Measurements from ENCODE around the gene NQO1.

NQO1 gene

GRCh38 chr16:69767459-69768229, 41.3 kb upstream of the NQO1 start:
- H3K9me2 ChIP-seq (ENCODE audit: low read depth, low read length), result no peaks in the 10 kb centered on the region

GRCh38 chr16:69763599-69763942, 37.2 kb upstream of the NQO1 start:
- Histone ChIP-seq H3K4me2 (ENCODE audit: low read length) (peak overlapping the region; percentile 69), H3K27ac (ENCODE audit: low read depth, low read length, poor library complexity, severe bottlenecking) (peak overlapping the region; percentile 67), H3K27me3 (ENCODE audit: insufficient read depth, low read length) (no peaks in the 10 kb centered on the region), H3F3A (ENCODE audit: insufficient read depth, low read length) (no peaks in the 10 kb centered on the region), H3K79me2 (ENCODE audit: insufficient read depth, low read length) (peaks cover 9% of the 10 kb centered on the region; the same call in 1 of the 2 replicates), H3K4me1 (ENCODE audit: insufficient read depth, low read length, severe bottlenecking) (peaks cover 21% of the 10 kb centered on the region), H3K9me2 (ENCODE audit: low read depth, low read length) (no peaks in the 10 kb centered on the region), H3K4me3 (ENCODE audit: low read depth, low read length, poor library complexity, severe bottlenecking) (peak overlapping the region; percentile 88), H4K20me1 (ENCODE audit: insufficient read depth, low read length) (no peaks in the 10 kb centered on the region), H2AFZ (ENCODE audit: low read length) (no peak overlapping the region), H3K9me3 (ENCODE audit: low read length) (no peaks in the 10 kb centered on the region), H3K9ac (ENCODE audit: low read length) (peak overlapping the region; percentile 87; the same call in 1 of the 2 replicates), H3K36me3 (ENCODE audit: insufficient read depth, low read length) (no peaks in the 10 kb centered on the region)
- no peak for TF ChIP-seq CTCF (IDR thresholded peaks at IDR 0.05; ENCODE audit: low read length)
- no peak for TF ChIP-seq EZH2 (IDR thresholded peaks at IDR 0.05; ENCODE audit: borderline replicate concordance, low read length)

More at GRCh38 chr16:69767459-69768229, 41.3 kb upstream of the NQO1 start:
- H3K9ac ChIP-seq (ENCODE audit: low read length), result no peak overlapping the region
- H3K27ac ChIP-seq (ENCODE audit: low read depth, low read length, poor library complexity, severe bottlenecking), result no peak overlapping the region
- no peaks in the 10 kb centered on the region for H4K20me1 ChIP-seq (ENCODE audit: insufficient read depth, low read length)
- H3K36me3 ChIP-seq (ENCODE audit: insufficient read depth, low read length), result no peaks in the 10 kb centered on the region
- H2AFZ ChIP-seq (ENCODE audit: low read length), result no peak overlapping the region
- TF ChIP-seq EZH2 (IDR thresholded peaks at IDR 0.05; ENCODE audit: borderline replicate concordance, low read length) (no peak), CTCF (IDR thresholded peaks at IDR 0.05; ENCODE audit: low read length) (no peak)
- H3F3A ChIP-seq (ENCODE audit: insufficient read depth, low read length), result no peaks in the 10 kb centered on the region
- H3K4me2 ChIP-seq (ENCODE audit: low read length), result no peak overlapping the region
- H3K4me3 ChIP-seq (ENCODE audit: low read depth, low read length, poor library complexity, severe bottlenecking), result no peak overlapping the region
- H3K27me3 ChIP-seq (ENCODE audit: insufficient read depth, low read length), result no peaks in the 10 kb centered on the region
- H3K79me2 ChIP-seq (ENCODE audit: insufficient read depth, low read length), result peaks cover 17% of the 10 kb centered on the region
- no peaks in the 10 kb centered on the region for H3K9me3 ChIP-seq (ENCODE audit: low read length)
- H3K4me1 ChIP-seq (ENCODE audit: insufficient read depth, low read length, severe bottlenecking), result peaks cover 27% of the 10 kb centered on the region

- Histone ChIP-seq H2AFZ (ENCODE audit: low read length) (no peak overlapping the region), H3K4me3 (ENCODE audit: low read depth, low read length, poor library complexity, severe bottlenecking) (peak overlapping the region; percentile 88), H3K27me3 (ENCODE audit: insufficient read depth, low read length) (no peaks in the 10 kb centered on the region), H3K4me1 (ENCODE audit: insufficient read depth, low read length, severe bottlenecking) (peaks cover 21% of the 10 kb centered on the region), H3K27ac (ENCODE audit: low read depth, low read length, poor library complexity, severe bottlenecking) (peak overlapping the region; percentile 67), H3K36me3 (ENCODE audit: insufficient read depth, low read length) (no peaks in the 10 kb centered on the region), H3K9ac (ENCODE audit: low read length) (peak overlapping the region; percentile 87), H3K4me2 (ENCODE audit: low read length) (peak overlapping the region; percentile 69), H3K79me2 (ENCODE audit: insufficient read depth, low read length) (peaks cover 9% of the 10 kb centered on the region; the same call in 1 of the 2 replicates), H3K9me2 (ENCODE audit: low read depth, low read length) (no peaks in the 10 kb centered on the region), H4K20me1 (ENCODE audit: insufficient read depth, low read length) (no peaks in the 10 kb centered on the region), H3F3A (ENCODE audit: insufficient read depth, low read length) (no peaks in the 10 kb centered on the region), H3K9me3 (ENCODE audit: low read length) (no peaks in the 10 kb centered on the region)
- TF ChIP-seq CTCF (IDR thresholded peaks at IDR 0.05; ENCODE audit: low read length), result no peak
- no peak for TF ChIP-seq EZH2 (IDR thresholded peaks at IDR 0.05; ENCODE audit: borderline replicate concordance, low read length)
These were observed 36.6 kb upstream of the NQO1 start for GRCh38 chr16:69762814-69763598.
